Mesodermal cell (in vitro differentiated cells): ENCODE results near the gene DDX10.
A peak's percentile ranks its signal among the peaks of the same experiment; 100 is the strongest.

Source experiments
- H3K27ac ChIP-seq: 2 replicates; pipeline ENCODE4 v1.7.0; 2013; ENCODE audit warnings: mild to moderate bottlenecking, low read depth, low read length, moderate library complexity; ENCODE audit not compliant: severe bottlenecking
- H3K36me3 ChIP-seq: 2 replicates; pipeline ENCODE4 v1.7.1; 2013; ENCODE audit warnings: mild to moderate bottlenecking, low read length, moderate library complexity; ENCODE audit not compliant: control insufficient read depth, insufficient read depth
- H3K4me1 ChIP-seq: one replicate; pipeline ENCODE4 v1.7.1; 2013; ENCODE audit warnings: mild to moderate bottlenecking, low read length; ENCODE audit not compliant: insufficient read depth, control insufficient read depth, poor library complexity, severe bottlenecking
- H3K4me3 ChIP-seq: 2 replicates; pipeline ENCODE4 v1.7.0; 2013; ENCODE audit warnings: low read length, control low read depth, mild to moderate bottlenecking; ENCODE audit not compliant: insufficient read depth, poor library complexity, severe bottlenecking; ENCODE audit errors: extremely low read depth
- H3K9me3 ChIP-seq: 2 replicates; pipeline ENCODE4 v1.7.1; 2013; ENCODE audit warnings: mild to moderate bottlenecking, low read length, moderate library complexity; ENCODE audit not compliant: control insufficient read depth
- WGBS, 2 experiments: methylation state at CpG; one replicate each; pipeline ENCODE4 v1.1.5; 2013; ENCODE audit warnings: missing lambda C conversion rate in 2 of 2; ENCODE audit not compliant: insufficient coverage in 2 of 2; 5-methylcytosine and 5-hydroxymethylcytosine counted together

The DDX10 gene

DNA sequence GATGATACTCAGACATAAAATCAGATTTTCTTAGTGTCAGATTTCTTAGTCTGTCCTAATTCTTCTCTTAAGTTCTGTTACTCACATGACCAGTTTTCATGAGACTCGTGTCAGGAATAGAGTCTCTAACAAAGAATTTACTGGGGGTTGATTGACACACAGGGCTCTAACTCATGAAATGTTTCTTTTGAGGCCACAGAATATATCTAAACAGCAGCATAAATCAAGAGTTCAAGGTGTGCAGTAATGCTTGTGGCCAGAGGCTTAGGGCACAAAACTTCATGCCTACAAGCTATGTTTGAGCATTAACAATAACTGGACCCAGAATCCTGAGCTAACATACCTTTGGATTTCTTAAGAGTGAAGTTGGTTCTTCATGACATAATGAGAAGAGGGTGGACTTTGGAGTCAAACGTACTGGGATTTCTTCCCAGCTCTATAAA is 237.2 kb downstream of the DDX10 start:
- 100% methylated on average over 1 of the region's 2 CpGs; no CpG with 5 or more reads in 1 of the 2 experiments for WGBS, 2 experiments
- no peak overlapping the region for H3K27ac ChIP-seq
- H3K36me3 ChIP-seq = no peaks in the 10 kb centered on the region
- peaks cover 9% of the 10 kb centered on the region for H3K4me1 ChIP-seq
- no peak overlapping the region for H3K4me3 ChIP-seq
- no peaks in the 10 kb centered on the region for H3K9me3 ChIP-seq

- no peaks in the 10 kb centered on the region for H3K9me3 ChIP-seq
- H3K36me3 ChIP-seq = no peaks in the 10 kb centered on the region
- peaks cover 9% of the 10 kb centered on the region for H3K4me1 ChIP-seq
- no peak overlapping the region for H3K4me3 ChIP-seq
- no peak overlapping the region for H3K27ac ChIP-seq
- WGBS, 2 experiments = no CpG with 5 or more reads among the region's 1 CpG
Observed at GRCh38 chr11:108904480-108904879, 239.6 kb downstream of the DDX10 start.

DNA sequence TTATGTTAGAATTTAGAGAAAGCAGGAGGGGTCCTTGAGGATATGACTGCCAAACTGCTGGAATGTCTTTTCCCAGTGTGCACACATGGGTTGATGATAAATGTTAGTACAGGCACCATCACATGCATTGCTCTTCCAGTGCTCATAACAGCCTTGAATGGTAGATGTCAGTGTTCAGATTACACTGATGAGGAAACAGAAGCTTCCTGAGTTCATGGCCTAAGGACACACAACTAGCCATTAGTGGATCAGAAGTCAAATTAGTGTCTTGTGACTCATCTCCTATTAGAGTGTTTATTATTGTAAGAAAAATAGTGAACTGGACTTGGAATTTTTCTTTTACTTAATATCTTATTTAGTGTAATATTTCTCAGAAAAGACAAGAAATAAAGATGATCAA is 241.5 kb downstream of the DDX10 start:
- Histone ChIP-seq H3K27ac (no peak overlapping the region), H3K9me3 (no peaks in the 10 kb centered on the region), H3K36me3 (no peaks in the 10 kb centered on the region), H3K4me3 (no peak overlapping the region), H3K4me1 (peaks cover 9% of the 10 kb centered on the region)

- WGBS, 2 experiments = 86 to 100% methylated on average over 2 of the region's 2 CpGs
- Histone ChIP-seq H3K36me3 (no peaks in the 10 kb centered on the region), H3K4me3 (no peak overlapping the region), H3K9me3 (no peaks in the 10 kb centered on the region), H3K27ac (peak overlapping the region; percentile 54), H3K4me1 (peaks cover 9% of the 10 kb centered on the region)
Observed at GRCh38 chr11:108906826-108907225, 242.0 kb downstream of the DDX10 start.

GRCh38 chr11:108909041-108909440 is 244.2 kb downstream of the DDX10 start:
- no peaks in the 10 kb centered on the region for H3K9me3 ChIP-seq
- H3K36me3 ChIP-seq = no peaks in the 10 kb centered on the region
- peaks cover 19% of the 10 kb centered on the region for H3K4me1 ChIP-seq
- H3K4me3 ChIP-seq = no peak overlapping the region
- WGBS, 2 experiments = no CpG with 5 or more reads among the region's 5 CpGs
- no peak overlapping the region for H3K27ac ChIP-seq

DNA sequence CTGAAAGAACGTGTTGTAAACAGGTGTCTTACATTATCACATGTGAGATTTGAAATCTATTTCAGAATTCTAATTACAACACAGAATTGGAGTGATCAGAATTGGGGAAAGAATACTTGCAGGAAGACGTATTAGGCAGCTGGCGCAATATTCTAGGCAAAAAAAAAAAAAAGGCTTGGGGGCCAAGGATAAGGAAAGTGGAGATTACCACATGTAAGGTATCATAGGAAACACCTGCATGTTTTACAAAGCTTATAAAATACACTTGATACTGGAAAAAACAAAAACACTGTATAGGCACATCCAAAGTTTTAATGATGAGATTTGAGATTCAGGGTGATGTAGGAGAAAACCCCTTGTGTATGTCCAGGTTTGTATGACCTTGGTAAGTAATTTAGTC is 245.1 kb downstream of the DDX10 start:
- WGBS, 2 experiments = 100% methylated on average over 3 of the region's 3 CpGs; no CpG with 5 or more reads in 1 of the 2 experiments
- Histone ChIP-seq H3K36me3 (no peaks in the 10 kb centered on the region), H3K4me3 (no peak overlapping the region), H3K9me3 (no peaks in the 10 kb centered on the region), H3K4me1 (peaks cover 19% of the 10 kb centered on the region), H3K27ac (no peak overlapping the region)

GRCh38 chr11:108912581-108912980 is 247.7 kb downstream of the DDX10 start:
- Histone ChIP-seq H3K27ac (no peak overlapping the region), H3K4me1 (peaks cover 13% of the 10 kb centered on the region), H3K36me3 (no peaks in the 10 kb centered on the region), H3K9me3 (no peaks in the 10 kb centered on the region), H3K4me3 (no peak overlapping the region)
- WGBS, 2 experiments = 83% methylated on average over 1 of the region's 1 CpG; no CpG with 5 or more reads in 1 of the 2 experiments

DNA sequence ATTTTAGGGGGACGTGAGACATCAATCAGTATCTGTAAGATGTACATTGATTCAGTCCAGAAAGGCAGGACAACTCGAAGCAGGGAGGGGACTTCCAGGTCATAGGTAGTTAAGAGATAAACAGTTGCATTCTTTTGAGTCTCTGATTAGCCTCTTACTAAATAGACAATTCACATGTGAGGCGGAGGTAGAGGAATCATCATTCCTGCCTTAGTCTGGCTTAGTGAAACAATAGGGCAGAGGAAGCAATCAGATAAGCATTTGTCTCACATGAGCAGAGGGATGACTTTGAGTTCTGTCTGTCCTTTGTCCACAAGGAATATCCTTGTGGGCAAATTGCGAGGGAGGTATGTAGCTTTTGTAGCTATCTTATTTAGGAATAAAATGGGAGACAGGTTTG is 248.3 kb downstream of the DDX10 start:
- no peaks in the 10 kb centered on the region for H3K9me3 ChIP-seq
- 92 to 100% methylated on average over 4 of the region's 4 CpGs for WGBS, 2 experiments
- no peak overlapping the region for H3K4me3 ChIP-seq
- H3K36me3 ChIP-seq = no peaks in the 10 kb centered on the region
- H3K27ac ChIP-seq = no peak overlapping the region
- peaks cover 13% of the 10 kb centered on the region for H3K4me1 ChIP-seq

GRCh38 chr11:108914211-108914610 is 249.3 kb downstream of the DDX10 start:
- 75 to 91% methylated on average over 1 of the region's 2 CpGs for whole genome bisulfite sequencing, 2 experiments
- Histone ChIP-seq H3K4me1 (peaks cover 13% of the 10 kb centered on the region), H3K4me3 (no peak overlapping the region), H3K27ac (no peak overlapping the region), H3K36me3 (no peaks in the 10 kb centered on the region), H3K9me3 (no peaks in the 10 kb centered on the region)

DNA sequence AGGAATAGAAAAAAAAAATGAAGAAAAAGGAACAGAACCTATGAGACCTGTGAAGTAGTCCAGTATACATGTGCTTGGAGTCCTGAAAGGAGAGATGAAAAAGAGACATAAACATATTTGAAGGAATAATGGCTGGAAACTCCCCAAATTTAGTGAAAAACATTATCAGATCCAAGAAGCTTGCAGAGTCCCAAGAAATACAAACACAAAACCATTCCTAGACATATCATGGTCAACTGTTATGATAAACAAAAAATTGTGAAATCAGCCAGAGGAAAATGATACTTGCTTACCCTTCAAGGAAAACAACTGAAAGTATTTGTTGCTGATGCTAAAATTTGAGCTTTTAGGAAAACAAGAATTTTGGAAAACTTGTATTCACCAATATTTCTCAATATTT is 250.1 kb downstream of the DDX10 start:
- Histone ChIP-seq H3K27ac (no peak overlapping the region), H3K4me3 (no peak overlapping the region), H3K9me3 (no peaks in the 10 kb centered on the region), H3K36me3 (no peaks in the 10 kb centered on the region), H3K4me1 (peaks cover 13% of the 10 kb centered on the region)

GRCh38 chr11:108915666-108916065 is 250.8 kb downstream of the DDX10 start:
- Histone ChIP-seq H3K9me3 (no peaks in the 10 kb centered on the region), H3K36me3 (no peaks in the 10 kb centered on the region), H3K4me3 (no peak overlapping the region), H3K27ac (no peak overlapping the region), H3K4me1 (peaks cover 13% of the 10 kb centered on the region)
- 100% methylated on average over 1 of the region's 2 CpGs; no CpG with 5 or more reads in 1 of the 2 experiments for WGBS, 2 experiments
